PC-9 (cell line): ENCODE data around the gene RUNX2. TPM values are rescaled to one million over a fixed set of nuclear protein-coding genes. Genes with fewer than 3 reads are reported as not detected.

ENCODE experiments used
- BruUV-seq: library from RNA; stranded (reverse); fragments of 400-500 nt; replicated peaks from 2 replicates; lab custom pipeline; 2021; lab: Mats Ljungman, UMichigan
- CTCF ChIA-PET: fragments of 300-600 bp; sonication (Branson Sonifier 250); formaldehyde crosslinking; loops from one replicate; lab custom pipeline; 2022; ENCODE audit warnings: antibody characterized with exemption; lab: Charles Lee
- POLR2A ChIA-PET: fragments of 300-600 bp; sonication (Branson Sonifier 250); formaldehyde crosslinking; loops from one replicate; lab custom pipeline; 2022; ENCODE audit warnings: antibody characterized with exemption; ENCODE audit not compliant: unreplicated experiment; lab: Charles Lee
- DNase-seq, 2 experiments: peaks; one replicate each; pipeline versions ENCODE4 v3.0.0 to v3.0.0-alpha.2; 2015 to 2022; ENCODE audit warnings: mixed read lengths in 1 of 2
- H2AFZ ChIP-seq: fragments of 200-600 bp; sonication (generic); 2 replicates; pipeline ENCODE4 v1.8.1; 2017; ENCODE audit warnings: antibody characterized with exemption
- H3F3A ChIP-seq: fragments of 200-600 bp; sonication (generic); 2 replicates; pipeline ENCODE4 v1.8.1; 2017; ENCODE audit warnings: antibody characterized with exemption, mild to moderate bottlenecking, low read depth; ENCODE audit not compliant: insufficient read depth
- H3K27ac ChIP-seq: fragments of 200-600 bp; sonication (generic); 2 replicates; pipeline ENCODE4 v1.6.1; 2016; ENCODE audit warnings: mixed run types
- H3K27me3 ChIP-seq: fragments of 200-600 bp; sonication (generic); 2 replicates; pipeline ENCODE4 v1.6.1; 2016; ENCODE audit warnings: low read depth, mixed run types; ENCODE audit not compliant: insufficient read depth
- H3K36me3 ChIP-seq: fragments of 200-600 bp; sonication (generic); 2 replicates; pipeline ENCODE4 v1.6.1; 2016; ENCODE audit warnings: low read depth, mixed run types
- H3K4me1 ChIP-seq: fragments of 200-600 bp; sonication (generic); replicated peaks from 2 replicates; pipeline ENCODE4 v1.6.1; 2016; ENCODE audit warnings: mixed run types; ENCODE audit not compliant: insufficient read depth
- H3K4me2 ChIP-seq: fragments of 200-600 bp; sonication (generic); 2 replicates; pipeline ENCODE4 v1.6.1; 2017; ENCODE audit warnings: mixed run types
- H3K4me3 ChIP-seq: fragments of 200-600 bp; sonication (generic); 2 replicates; pipeline ENCODE4 v1.6.1; 2016; ENCODE audit warnings: mixed run types
- H3K79me2 ChIP-seq: fragments of 200-600 bp; sonication (generic); 2 replicates; pipeline ENCODE4 v1.6.1; 2017; ENCODE audit warnings: low read depth, mixed run types
- H3K9me2 ChIP-seq: fragments of 200-600 bp; sonication (generic); 2 replicates; pipeline ENCODE4 v1.8.1; 2017; ENCODE audit warnings: mild to moderate bottlenecking; ENCODE audit not compliant: insufficient read depth
- H3K9me3 ChIP-seq: fragments of 200-600 bp; sonication (generic); 2 replicates; pipeline ENCODE4 v1.8.1; 2016; ENCODE audit warnings: low read depth; ENCODE audit not compliant: insufficient read depth
- H4K20me1 ChIP-seq: fragments of 200-600 bp; sonication (generic); 2 replicates; pipeline ENCODE4 v1.8.1; 2017; ENCODE audit not compliant: insufficient read depth
- CTCF ChIP-seq: fragments of 200-600 bp; sonication (generic); conservative IDR thresholded peaks from 2 replicates; pipeline ENCODE4 v1.6.1; 2017; ENCODE audit warnings: mixed run types, antibody characterized with exemption, mild to moderate bottlenecking, moderate library complexity
- EZH2 ChIP-seq: fragments of 200-600 bp; sonication (generic); IDR thresholded peaks from 2 replicates; pipeline ENCODE4 v1.8.0; 2017; ENCODE audit warnings: antibody characterized with exemption, low read depth
- intact Hi-C: fragments of 100-400 bp; cut with micrococcal nuclease; formaldehyde crosslinking; loops from one replicate; pipeline ENCODE4 v1.10.0; 2022; ENCODE audit not compliant: unreplicated experiment
- total RNA-seq: library from RNA; stranded (reverse); gene quantifications from 2 replicates; pipeline ENCODE4 v1.2.3, GENCODE V29; 2021

Gene RUNX2
- total RNA-seq, 1 experiment from 2014 or later = 12.5 TPM

DNA sequence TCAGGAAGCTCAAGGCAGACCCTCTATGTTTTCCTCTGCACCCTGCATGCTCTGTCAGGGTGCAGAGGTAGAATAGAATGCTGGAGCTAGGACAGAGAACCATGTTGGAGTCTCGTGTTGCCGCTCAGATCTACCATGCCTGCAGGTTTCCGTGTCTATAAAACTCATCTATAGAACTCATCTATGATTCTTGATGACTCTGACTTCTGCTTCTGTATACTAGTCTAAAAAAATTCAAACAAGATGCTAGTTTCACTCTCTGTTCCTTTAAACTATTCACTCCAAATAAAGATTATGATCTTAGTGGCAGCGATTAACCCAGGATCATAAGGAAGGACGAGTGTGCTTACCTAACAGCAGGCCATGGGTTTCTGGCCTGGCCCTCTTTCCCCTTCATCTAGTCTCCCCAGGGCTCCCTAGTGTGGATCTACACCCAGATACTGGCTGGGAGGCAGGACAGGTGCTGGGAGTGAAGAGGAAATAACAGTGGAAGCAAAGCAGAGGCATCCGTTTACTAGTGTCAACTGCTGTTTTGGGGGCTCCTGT is 212.3 kb downstream of the RUNX2 start:
- Histone ChIP-seq H3K9me2 (no peaks in the 10 kb centered on the region), H3K4me2 (no peak overlapping the region), H3K27me3 (no peaks in the 10 kb centered on the region), H3K4me3 (no peak overlapping the region), H3K36me3 (no peaks in the 10 kb centered on the region), H4K20me1 (no peaks in the 10 kb centered on the region), H3K79me2 (no peaks in the 10 kb centered on the region), H3K4me1 (no peaks in the 10 kb centered on the region), H3F3A (no peaks in the 10 kb centered on the region), H2AFZ (no peak overlapping the region), H3K9me3 (no peaks in the 10 kb centered on the region), H3K27ac (no peak overlapping the region)
- no peak for TF ChIP-seq EZH2
- no peak for TF ChIP-seq CTCF
- BruUV-seq = no TSS peak
- ChIA-PET CTCF (no interaction called here), POLR2A (no interaction called here)
- intact Hi-C loops = no loop called here
- no peak for DNase-seq

DNA sequence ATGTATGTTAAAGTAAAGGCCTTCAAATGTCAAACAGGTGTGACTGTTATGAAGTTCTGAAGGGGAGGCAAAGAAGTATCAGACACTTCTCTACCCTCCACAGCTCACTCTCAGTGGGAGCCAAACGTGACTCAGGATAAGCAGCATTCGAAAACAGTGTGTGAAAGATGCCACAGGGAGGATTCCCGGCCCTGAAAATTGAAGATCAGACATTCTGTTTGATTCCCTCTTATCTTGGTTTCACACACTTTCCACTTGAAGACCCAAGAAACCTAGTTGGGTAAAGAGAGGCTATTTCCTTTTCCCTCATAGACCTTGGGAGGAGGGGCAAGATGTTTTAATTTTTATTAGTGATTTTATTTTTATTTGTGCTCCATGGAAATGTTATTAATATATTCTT is 213.8 kb downstream of the RUNX2 start:
- POLR2A ChIA-PET = no interaction called here
- Histone ChIP-seq H3K27me3 (no peaks in the 10 kb centered on the region), H3K27ac (no peak overlapping the region), H3K4me2 (no peak overlapping the region), H4K20me1 (no peaks in the 10 kb centered on the region), H3K36me3 (peaks cover 2% of the 10 kb centered on the region; the same call in 1 of the 2 replicates), H3K9me3 (no peaks in the 10 kb centered on the region), H2AFZ (no peak overlapping the region), H3F3A (no peaks in the 10 kb centered on the region), H3K9me2 (no peaks in the 10 kb centered on the region), H3K79me2 (no peaks in the 10 kb centered on the region), H3K4me3 (no peak overlapping the region), H3K4me1 (no peaks in the 10 kb centered on the region)
- DNase-seq = no peak
- no TSS peak for BruUV-seq
- intact Hi-C loops = no loop called here
- TF ChIP-seq EZH2 (no peak), CTCF (no peak)
- CTCF ChIA-PET = interaction anchor here (0.6 kb wide), 1 partner anchor 69 kb away, joined by 3 read pairs; no protein-coding TSS in a partner anchor

- Histone ChIP-seq H3F3A (no peaks in the 10 kb centered on the region), H3K4me1 (no peaks in the 10 kb centered on the region), H3K79me2 (no peaks in the 10 kb centered on the region), H3K27ac (no peak overlapping the region), H3K9me2 (no peaks in the 10 kb centered on the region), H3K36me3 (peaks cover 6% of the 10 kb centered on the region; the same call in 1 of the 2 replicates), H3K9me3 (no peaks in the 10 kb centered on the region), H3K4me3 (no peak overlapping the region), H2AFZ (no peak overlapping the region), H3K27me3 (no peaks in the 10 kb centered on the region), H4K20me1 (no peaks in the 10 kb centered on the region), H3K4me2 (no peak overlapping the region)
- BruUV-seq = no TSS peak
- CTCF ChIA-PET = no interaction called here
- intact Hi-C loops = no loop called here
- no peak for DNase-seq
- TF ChIP-seq CTCF = no peak
- no peak for TF ChIP-seq EZH2
- POLR2A ChIA-PET = no interaction called here
Observed at GRCh38 chr6:45543298-45544235, 215.4 kb downstream of the RUNX2 start.
